PC-3 (cell line): ENCODE measurements around the gene WDR7. TPM values are rescaled to one million over a fixed set of nuclear protein-coding genes. Genes with fewer than 3 reads are reported as not detected.

Experiments
- ATAC-seq: fragments of 200-7000 bp; cut with Tn5 transposase; 2 replicates; pipeline ENCODE4 v1.9.1; 2020; ENCODE audit warnings: mild to moderate bottlenecking, moderate library complexity
- BruUV-seq: library from RNA; stranded (reverse); fragments of 400-500 nt; replicated peaks from 2 replicates; lab custom pipeline; 2021; lab: Mats Ljungman, UMichigan
- CTCF ChIA-PET: fragments of 300-600 bp; sonication (Branson Sonifier 250); formaldehyde crosslinking; loops from one replicate; lab custom pipeline; 2022; ENCODE audit warnings: antibody characterized with exemption; lab: Charles Lee
- POLR2A ChIA-PET: fragments of 300-600 bp; sonication (Branson Sonifier 250); formaldehyde crosslinking; loops from one replicate; lab custom pipeline; 2022; ENCODE audit warnings: antibody characterized with exemption; ENCODE audit not compliant: unreplicated experiment; lab: Charles Lee
- DNase-seq: peaks from one replicate; pipeline ENCODE4 v3.0.0-alpha.2; 2015
- H2AFZ ChIP-seq: fragments of 300-600 bp; sonication (generic); 2 replicates; pipeline ENCODE4 v1.6.0; 2016; ENCODE audit warnings: antibody characterized with exemption, low read length
- H3F3A ChIP-seq: fragments of 300-600 bp; sonication (generic); one replicate; pipeline ENCODE4 v1.6.0; 2017; ENCODE audit warnings: antibody characterized with exemption, low read length, control low read depth, mild to moderate bottlenecking; ENCODE audit not compliant: unreplicated experiment
- H3K27ac ChIP-seq: fragments of 300-600 bp; sonication (generic); 2 replicates; pipeline ENCODE4 v1.5.1; 2016; ENCODE audit warnings: mild to moderate bottlenecking, low read length
- H3K27me3 ChIP-seq: fragments of 300-600 bp; sonication (generic); 2 replicates; pipeline ENCODE4 v1.6.1; 2016; ENCODE audit warnings: low read length, mixed read lengths
- H3K36me3 ChIP-seq: fragments of 300-600 bp; sonication (generic); 2 replicates; pipeline ENCODE4 v1.6.1; 2016; ENCODE audit warnings: low read depth, mixed run types, low read length, mixed read lengths
- H3K4me1 ChIP-seq: fragments of 300-600 bp; sonication (generic); 2 replicates; pipeline ENCODE4 v1.5.1; 2016; ENCODE audit warnings: low read length; ENCODE audit not compliant: insufficient read depth
- H3K4me2 ChIP-seq: fragments of 300-600 bp; sonication (generic); 2 replicates; pipeline ENCODE4 v1.6.0; 2016; ENCODE audit warnings: low read length
- H3K4me3 ChIP-seq: fragments of 300-600 bp; sonication (generic); 2 replicates; pipeline ENCODE4 v1.5.1; 2016; ENCODE audit warnings: mild to moderate bottlenecking, low read length, mixed read lengths
- H3K79me2 ChIP-seq: fragments of 300-600 bp; sonication (generic); 2 replicates; pipeline ENCODE4 v1.6.1; 2017; ENCODE audit warnings: low read length, mixed read lengths
- H3K9ac ChIP-seq: fragments of 300-600 bp; sonication (generic); 2 replicates; pipeline ENCODE4 v1.6.0; 2016; ENCODE audit warnings: mild to moderate bottlenecking, low read length
- H3K9me2 ChIP-seq: fragments of 300-600 bp; sonication (generic); replicated peaks from 2 replicates; pipeline ENCODE4 v1.6.1; 2016; ENCODE audit warnings: mixed run types, low read length, mixed read lengths
- H3K9me3 ChIP-seq: fragments of 300-600 bp; sonication (generic); 2 replicates; pipeline ENCODE4 v1.6.1; 2016; ENCODE audit warnings: low read length, mixed read lengths
- H4K20me1 ChIP-seq: fragments of 300-600 bp; sonication (generic); 2 replicates; pipeline ENCODE4 v1.6.1; 2016; ENCODE audit warnings: low read length, mixed read lengths
- EZH2 ChIP-seq: fragments of 300-600 bp; sonication (generic); IDR thresholded peaks from one replicate; pipeline ENCODE4 v1.6.1; 2017; ENCODE audit warnings: antibody characterized with exemption, mild to moderate bottlenecking, low read length; ENCODE audit not compliant: unreplicated experiment
- EZH2phosphoT487 ChIP-seq: fragments of 300-600 bp; sonication (generic); IDR thresholded peaks from 2 replicates; pipeline ENCODE4 v1.6.1; 2018; ENCODE audit warnings: mild to moderate bottlenecking, antibody characterized with exemption, low read length, borderline replicate concordance
- intact Hi-C: fragments of 100-400 bp; cut with micrococcal nuclease; formaldehyde crosslinking; loops from 2 replicates; pipeline ENCODE4 v1.9.0; 2023
- total RNA-seq: library from RNA; depleted of rRNA; stranded (reverse); fragments of >200 nt; gene quantifications from 2 replicates; pipeline ENCODE4 v1.2.3, GENCODE V29; 2014
- TF ChIP-seq, protein P1 (sequence below): fragments of 300-600 bp; sonication (generic); conservative IDR thresholded peaks from 2 replicates; pipeline ENCODE4 v1.5.1; 2017; ENCODE audit warnings: antibody characterized with exemption, low read depth, mild to moderate bottlenecking, low read length

The WDR7 gene
- total RNA-seq, 1 experiment from 2014 or later = 16.0 TPM

GRCh38 chr18:56823986-56824565, 172.9 kb downstream of the WDR7 start:
- no peak; the same call in 1 of the 2 replicates for ATAC-seq
- Histone ChIP-seq H4K20me1 (no peaks in the 10 kb centered on the region), H3K4me2 (no peak overlapping the region), H3F3A (no peaks in the 10 kb centered on the region), H3K9me3 (no peaks in the 10 kb centered on the region), H3K27ac (no peak overlapping the region), H2AFZ (no peak overlapping the region), H3K4me3 (no peak overlapping the region), H3K79me2 (no peaks in the 10 kb centered on the region), H3K4me1 (no peaks in the 10 kb centered on the region), H3K27me3 (no peaks in the 10 kb centered on the region), H3K9ac (no peak overlapping the region), H3K36me3 (no peaks in the 10 kb centered on the region), H3K9me2 (no peaks in the 10 kb centered on the region)
- TF ChIP-seq EZH2 (no peak), EZH2phosphoT487 (no peak)
- TF ChIP-seq, protein P1, sequence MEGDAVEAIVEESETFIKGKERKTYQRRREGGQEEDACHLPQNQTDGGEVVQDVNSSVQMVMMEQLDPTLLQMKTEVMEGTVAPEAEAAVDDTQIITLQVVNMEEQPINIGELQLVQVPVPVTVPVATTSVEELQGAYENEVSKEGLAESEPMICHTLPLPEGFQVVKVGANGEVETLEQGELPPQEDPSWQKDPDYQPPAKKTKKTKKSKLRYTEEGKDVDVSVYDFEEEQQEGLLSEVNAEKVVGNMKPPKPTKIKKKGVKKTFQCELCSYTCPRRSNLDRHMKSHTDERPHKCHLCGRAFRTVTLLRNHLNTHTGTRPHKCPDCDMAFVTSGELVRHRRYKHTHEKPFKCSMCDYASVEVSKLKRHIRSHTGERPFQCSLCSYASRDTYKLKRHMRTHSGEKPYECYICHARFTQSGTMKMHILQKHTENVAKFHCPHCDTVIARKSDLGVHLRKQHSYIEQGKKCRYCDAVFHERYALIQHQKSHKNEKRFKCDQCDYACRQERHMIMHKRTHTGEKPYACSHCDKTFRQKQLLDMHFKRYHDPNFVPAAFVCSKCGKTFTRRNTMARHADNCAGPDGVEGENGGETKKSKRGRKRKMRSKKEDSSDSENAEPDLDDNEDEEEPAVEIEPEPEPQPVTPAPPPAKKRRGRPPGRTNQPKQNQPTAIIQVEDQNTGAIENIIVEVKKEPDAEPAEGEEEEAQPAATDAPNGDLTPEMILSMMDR = no peak
- intact Hi-C loops = no loop called here
- ChIA-PET POLR2A (no interaction called here), CTCF (no interaction called here)
- DNase-seq = peak; percentile 4
- BruUV-seq = no TSS peak

DNA sequence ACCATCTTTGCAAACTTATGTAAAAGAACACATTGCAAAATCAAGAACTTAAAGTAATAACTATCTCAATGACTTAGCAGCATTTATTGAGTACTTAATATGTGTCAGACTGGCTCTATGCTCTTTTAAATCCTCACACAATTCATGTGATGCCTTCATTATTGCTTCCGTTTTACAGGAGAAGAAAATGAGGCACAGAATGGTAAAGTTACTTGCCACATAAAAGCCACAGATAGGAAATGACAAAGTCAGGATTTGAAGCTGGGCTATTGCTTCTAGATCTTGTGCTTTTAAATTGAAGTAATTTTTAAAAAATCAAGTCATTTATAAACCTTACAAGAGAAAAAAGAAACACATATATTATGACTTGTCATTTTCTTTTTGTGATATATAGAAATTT, 174.2 kb downstream of the WDR7 start:
- Histone ChIP-seq H3K4me2 (no peak overlapping the region), H2AFZ (no peak overlapping the region), H3K79me2 (no peaks in the 10 kb centered on the region), H3K27ac (no peak overlapping the region), H3K9me2 (no peaks in the 10 kb centered on the region), H3K4me1 (no peaks in the 10 kb centered on the region), H3K27me3 (no peaks in the 10 kb centered on the region), H4K20me1 (no peaks in the 10 kb centered on the region), H3K9ac (no peak overlapping the region), H3K4me3 (no peak overlapping the region), H3K9me3 (no peaks in the 10 kb centered on the region), H3K36me3 (no peaks in the 10 kb centered on the region), H3F3A (no peaks in the 10 kb centered on the region)
- CTCF ChIA-PET = no interaction called here
- POLR2A ChIA-PET = no interaction called here
- ATAC-seq = no peak
- TF ChIP-seq, protein P1 = no peak
- TF ChIP-seq EZH2 = no peak
- TF ChIP-seq EZH2phosphoT487 = no peak
- intact Hi-C loops = no loop called here
- no TSS peak for BruUV-seq
- no peak for DNase-seq

GRCh38 chr18:56825878-56826277, 174.7 kb downstream of the WDR7 start:
- Histone ChIP-seq H3K4me2 (no peak overlapping the region), H2AFZ (no peak overlapping the region), H3K27me3 (no peaks in the 10 kb centered on the region), H3K27ac (no peak overlapping the region), H3K9ac (no peak overlapping the region), H3F3A (no peaks in the 10 kb centered on the region), H4K20me1 (no peaks in the 10 kb centered on the region), H3K4me3 (no peak overlapping the region), H3K36me3 (no peaks in the 10 kb centered on the region), H3K9me3 (no peaks in the 10 kb centered on the region), H3K4me1 (no peaks in the 10 kb centered on the region), H3K79me2 (no peaks in the 10 kb centered on the region), H3K9me2 (no peaks in the 10 kb centered on the region)
- TF ChIP-seq EZH2 (no peak), EZH2phosphoT487 (no peak)
- TF ChIP-seq, protein P1 = no peak
- intact Hi-C loops = no loop called here
- no peak for DNase-seq
- no peak for ATAC-seq
- BruUV-seq = no TSS peak
- CTCF ChIA-PET = no interaction called here
- POLR2A ChIA-PET = no interaction called here
